Ovary (tissue), 3 donors: ENCODE measurements around the gene XXYLT1.

Experiments used
- CTCF ChIP-seq, 3 donors: fragments of 450-650 bp in 2 of 3; fragments of 200-600 bp in 1 of 3; IDR thresholded peaks; one replicate each; pipeline versions ENCODE4 v1.5.1 to v1.8.0; 2016 to 2022; ENCODE audit warnings: antibody characterized with exemption in 3 of 3, mild to moderate bottlenecking in 1 of 3
- POLR2A ChIP-seq: fragments of 450-650 bp; IDR thresholded peaks from one replicate; pipeline ENCODE4 v1.6.1; 2017; ENCODE audit warnings: antibody characterized with exemption, mild to moderate bottlenecking, moderate library complexity
- donor health status: DM: no; HTN: no; CAD: no.

- TF ChIP-seq CTCF (IDR thresholded peaks at IDR 0.05) (no peak), POLR2A (no peak)
These were observed 23.7 kb downstream of the XXYLT1 start for GRCh38 chr3:195247086-195247862.
